Measurements from ENCODE around the gene SMG9.
"Not testable (repeated sequence)": the region's sequence is repeated elsewhere in the genome, so short reads cannot be mapped to it uniquely, and the experiment has no call there.

The SMG9 gene

DNA sequence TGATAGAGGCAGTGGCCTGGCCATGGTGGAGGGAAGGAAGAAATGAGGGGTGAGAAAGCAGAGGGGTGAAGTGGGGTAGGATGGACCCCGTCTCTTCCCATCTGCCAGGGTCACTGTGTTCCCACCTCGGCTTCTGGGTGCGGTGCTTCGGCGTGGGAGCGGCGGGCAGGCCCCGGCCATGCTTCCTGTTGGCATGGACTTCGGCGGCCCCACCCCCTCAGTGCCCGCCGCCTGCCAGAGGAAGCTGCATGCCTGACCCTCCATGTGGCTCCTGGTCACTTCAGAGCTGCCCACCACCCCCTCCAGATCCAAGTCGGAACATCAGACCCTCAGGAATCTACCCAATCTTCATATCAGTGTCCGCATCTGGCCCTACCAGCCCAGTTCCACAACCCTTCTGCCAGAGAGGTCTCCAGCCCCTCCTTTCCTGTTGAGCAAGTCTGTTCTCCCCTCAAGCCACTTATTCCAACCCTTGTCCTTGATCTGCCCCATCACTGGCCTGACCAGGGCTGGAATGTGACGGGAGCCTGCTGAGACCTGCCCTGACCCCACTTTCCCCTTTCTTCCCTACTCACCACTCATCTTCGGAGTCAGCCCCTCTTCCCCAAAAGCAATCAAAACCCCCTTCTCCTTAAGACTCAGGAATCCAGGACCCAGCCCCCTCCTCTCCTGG lies 24.5 kb upstream of the SMG9 start:
- TF ChIP-seq, protein P1, sequence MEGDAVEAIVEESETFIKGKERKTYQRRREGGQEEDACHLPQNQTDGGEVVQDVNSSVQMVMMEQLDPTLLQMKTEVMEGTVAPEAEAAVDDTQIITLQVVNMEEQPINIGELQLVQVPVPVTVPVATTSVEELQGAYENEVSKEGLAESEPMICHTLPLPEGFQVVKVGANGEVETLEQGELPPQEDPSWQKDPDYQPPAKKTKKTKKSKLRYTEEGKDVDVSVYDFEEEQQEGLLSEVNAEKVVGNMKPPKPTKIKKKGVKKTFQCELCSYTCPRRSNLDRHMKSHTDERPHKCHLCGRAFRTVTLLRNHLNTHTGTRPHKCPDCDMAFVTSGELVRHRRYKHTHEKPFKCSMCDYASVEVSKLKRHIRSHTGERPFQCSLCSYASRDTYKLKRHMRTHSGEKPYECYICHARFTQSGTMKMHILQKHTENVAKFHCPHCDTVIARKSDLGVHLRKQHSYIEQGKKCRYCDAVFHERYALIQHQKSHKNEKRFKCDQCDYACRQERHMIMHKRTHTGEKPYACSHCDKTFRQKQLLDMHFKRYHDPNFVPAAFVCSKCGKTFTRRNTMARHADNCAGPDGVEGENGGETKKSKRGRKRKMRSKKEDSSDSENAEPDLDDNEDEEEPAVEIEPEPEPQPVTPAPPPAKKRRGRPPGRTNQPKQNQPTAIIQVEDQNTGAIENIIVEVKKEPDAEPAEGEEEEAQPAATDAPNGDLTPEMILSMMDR (IDR thresholded peaks at IDR 0.05; ENCODE audit: low read depth, low read length, missing control alignments), result no peak
- no peaks in the 10 kb centered on the region for H3K36me3 ChIP-seq (replicated peaks)
- DNase-seq, result no peak
- H3K27ac ChIP-seq, result no peak overlapping the region
- H3K4me3 ChIP-seq (ENCODE audit: low read depth, low read length), result no peak overlapping the region
- in situ Hi-C loops (cut with HindIII; ENCODE audit: low pct_ligation_motif_present, low sequenced_read_pairs), result no loop called here
- H3K27me3 ChIP-seq (replicated peaks), result no peaks in the 10 kb centered on the region

DNA sequence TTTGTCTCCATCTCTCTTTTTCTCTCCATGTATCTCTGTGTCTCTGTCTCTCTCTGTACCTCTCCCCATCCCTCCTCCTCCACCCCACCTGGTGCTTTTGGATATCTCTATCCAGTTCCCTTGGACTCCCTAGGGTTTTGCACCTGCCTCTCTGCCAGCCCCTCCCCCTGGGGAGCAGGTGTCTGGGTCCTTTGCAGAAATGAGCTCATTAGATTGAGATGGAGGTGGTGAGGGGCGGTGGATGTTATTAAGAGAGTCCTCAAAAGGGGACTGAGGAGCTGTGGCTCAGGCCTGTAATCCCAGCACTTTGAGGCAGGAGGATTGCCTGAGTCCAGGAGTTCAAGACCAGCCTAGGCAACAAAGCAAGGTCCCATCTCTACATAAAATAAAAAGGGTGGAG lies 23.9 kb upstream of the SMG9 start:
- Histone ChIP-seq H3K27ac (no peak overlapping the region), H3K4me3 (ENCODE audit: low read depth, low read length) (no peak overlapping the region), H3K36me3 (replicated peaks) (no peaks in the 10 kb centered on the region), H3K27me3 (replicated peaks) (no peaks in the 10 kb centered on the region)
- TF ChIP-seq, protein P1 (IDR thresholded peaks at IDR 0.05; ENCODE audit: low read depth, low read length, missing control alignments), result no peak
- no peak for DNase-seq
- in situ Hi-C loops (cut with HindIII; ENCODE audit: low pct_ligation_motif_present, low sequenced_read_pairs), result no loop called here

DNA sequence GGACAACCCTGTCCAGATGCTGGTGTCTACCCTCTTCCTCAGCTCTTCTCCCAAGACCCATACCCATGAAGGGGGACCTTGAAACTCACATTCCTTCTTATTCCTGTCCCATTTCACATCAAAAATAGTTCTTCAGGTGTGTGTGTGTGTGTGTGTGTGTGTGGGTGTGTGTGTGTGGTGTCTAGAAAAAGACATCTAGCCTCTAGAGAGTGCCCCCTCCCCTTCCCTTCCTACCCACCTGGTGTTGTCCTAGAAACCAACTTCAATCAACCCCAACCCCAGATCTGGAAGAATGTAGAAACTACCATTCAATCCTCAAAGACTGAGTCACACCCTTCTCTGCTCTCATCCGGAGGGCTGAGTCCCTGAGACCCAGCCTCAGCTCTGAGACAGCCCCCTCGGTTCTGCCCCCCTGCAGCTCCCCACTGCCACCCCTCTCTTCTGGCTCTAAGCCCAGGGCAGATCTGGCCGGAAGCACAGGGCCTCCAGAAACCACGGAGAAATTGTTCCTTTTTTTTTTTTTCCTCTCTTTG lies 22.5 kb upstream of the SMG9 start:
- H3K36me3 ChIP-seq (replicated peaks), result no peaks in the 10 kb centered on the region
- H3K27ac ChIP-seq, result no peak overlapping the region
- TF ChIP-seq, protein P1 (IDR thresholded peaks at IDR 0.05; ENCODE audit: low read depth, low read length, missing control alignments), result no peak
- in situ Hi-C loops (cut with HindIII; ENCODE audit: low pct_ligation_motif_present, low sequenced_read_pairs), result no loop called here
- H3K4me3 ChIP-seq (ENCODE audit: low read depth, low read length), result no peak overlapping the region
- no peaks in the 10 kb centered on the region for H3K27me3 ChIP-seq (replicated peaks)
- no peak for DNase-seq

DNA sequence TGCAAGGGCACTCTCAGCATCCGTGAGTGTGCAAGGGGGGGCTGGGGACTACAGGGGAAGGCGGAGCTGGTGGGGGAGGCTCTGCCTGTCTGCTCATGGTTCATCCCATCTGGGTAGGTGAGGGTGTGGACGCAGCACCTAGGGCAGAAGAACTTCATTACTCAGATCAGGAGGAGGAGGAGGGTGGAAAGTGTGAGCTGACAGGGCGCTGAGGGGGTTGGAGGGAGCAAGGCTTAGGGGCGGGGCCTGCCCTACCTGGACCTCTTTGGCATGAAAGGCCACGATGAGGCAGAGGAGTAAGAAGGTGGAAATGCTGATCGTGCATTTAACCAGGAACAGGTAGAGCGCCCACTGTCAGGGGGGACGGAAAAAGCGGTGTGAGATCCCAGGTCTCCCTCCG lies 21.5 kb upstream of the SMG9 start:
- DNase-seq, result no peak
- TF ChIP-seq, protein P1 (IDR thresholded peaks at IDR 0.05; ENCODE audit: low read depth, low read length, missing control alignments), result no peak
- no peaks in the 10 kb centered on the region for H3K27me3 ChIP-seq (replicated peaks)
- no peak overlapping the region for H3K27ac ChIP-seq
- in situ Hi-C loops (cut with HindIII; ENCODE audit: low pct_ligation_motif_present, low sequenced_read_pairs), result no loop called here
- no peak overlapping the region for H3K4me3 ChIP-seq (ENCODE audit: low read depth, low read length)
- no peaks in the 10 kb centered on the region for H3K36me3 ChIP-seq (replicated peaks)

DNA sequence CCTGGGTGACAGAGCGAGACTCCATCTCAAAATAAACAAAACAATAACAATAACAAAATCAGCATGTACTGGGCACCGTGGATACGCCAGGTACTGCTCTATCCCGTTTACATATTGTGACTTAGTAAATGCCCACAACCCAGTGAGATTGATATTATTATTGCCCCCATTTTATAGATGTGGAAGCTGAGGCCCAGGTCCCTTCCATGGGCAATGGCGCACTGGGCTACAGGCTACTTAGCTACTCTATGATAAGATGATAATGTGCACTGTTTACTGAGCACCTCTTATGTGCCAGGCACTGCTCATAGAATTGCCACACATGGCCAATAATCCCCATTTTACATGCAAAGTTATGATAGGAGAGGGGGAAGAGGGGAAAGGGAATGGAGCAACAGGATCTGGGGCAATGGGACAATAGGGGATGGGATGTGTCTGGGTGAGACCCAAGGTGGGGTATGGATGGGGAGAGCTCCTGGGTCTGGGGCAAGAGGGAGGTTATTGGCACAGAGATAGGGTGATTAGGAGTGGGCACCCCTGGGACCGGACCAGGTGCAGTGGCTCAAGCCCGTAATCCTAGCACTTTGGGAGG lies 20.6 kb upstream of the SMG9 start:
- H3K4me3 ChIP-seq (ENCODE audit: low read depth, low read length), result no peak overlapping the region
- DNase-seq, result no peak
- H3K27ac ChIP-seq, result no peak overlapping the region
- TF ChIP-seq, protein P1 (IDR thresholded peaks at IDR 0.05; ENCODE audit: low read depth, low read length, missing control alignments), result no peak
- H3K27me3 ChIP-seq (replicated peaks), result no peaks in the 10 kb centered on the region
- H3K36me3 ChIP-seq (replicated peaks), result no peaks in the 10 kb centered on the region
- in situ Hi-C loops (cut with HindIII; ENCODE audit: low pct_ligation_motif_present, low sequenced_read_pairs), result no loop called here

DNA sequence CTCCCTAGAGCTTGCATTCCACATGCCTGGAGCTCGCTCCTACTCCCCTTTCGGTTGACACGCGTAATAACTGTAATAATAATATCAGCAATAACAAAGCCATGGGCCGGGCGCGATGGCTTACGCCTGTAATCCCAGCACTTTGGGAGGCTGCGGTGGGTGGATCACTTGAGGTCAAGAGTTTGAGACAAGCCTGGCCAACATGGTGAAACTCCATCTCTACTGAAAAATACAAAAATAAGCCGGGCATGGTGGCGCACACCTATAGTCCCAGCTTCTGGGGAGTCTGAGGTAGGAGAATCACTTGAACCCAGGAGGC lies 20.1 kb upstream of the SMG9 start:
- in situ Hi-C loops (cut with HindIII; ENCODE audit: low pct_ligation_motif_present, low sequenced_read_pairs); H3K4me3 ChIP-seq (ENCODE audit: low read depth, low read length); DNase-seq; H3K36me3 ChIP-seq (replicated peaks); H3K27ac ChIP-seq; H3K27me3 ChIP-seq (replicated peaks): not testable (repeated sequence)
